DLD1 (cell line): ENCODE results near the gene MTHFD2.
"Not testable (repeated sequence)": the region's sequence is repeated elsewhere in the genome, so short reads cannot be mapped to it uniquely, and the experiment has no call there.

Source experiments
- in situ Hi-C: cut with HindIII; loops from 2 replicates; pipeline ENCODE4 v1.10.0; 2017; ENCODE audit warnings: low sequenced_read_pairs

The MTHFD2 gene

GRCh38 chr2:74226648-74227213 is 28.3 kb downstream of the MTHFD2 start:
- in situ Hi-C loops = no loop called here

- in situ Hi-C loops = no loop called here
Measured at GRCh38 chr2:74227646-74228045, 29.2 kb downstream of the MTHFD2 start.

- in situ Hi-C loops = no loop called here
Measured at GRCh38 chr2:74228772-74229171, 30.4 kb downstream of the MTHFD2 start.

- in situ Hi-C loops = not testable (repeated sequence)
Measured at GRCh38 chr2:74229865-74230264, 31.4 kb downstream of the MTHFD2 start.

- in situ Hi-C loops = no loop called here
Measured at GRCh38 chr2:74232426-74232825, 34.0 kb downstream of the MTHFD2 start.

- in situ Hi-C loops = no loop called here
Measured at GRCh38 chr2:74233648-74234047, 35.2 kb downstream of the MTHFD2 start.

GRCh38 chr2:74235041-74235440 is 36.6 kb downstream of the MTHFD2 start:
- in situ Hi-C loops = no loop called here

- in situ Hi-C loops = no loop called here
Measured at GRCh38 chr2:74238879-74239278, 40.5 kb downstream of the MTHFD2 start.

- in situ Hi-C loops = no loop called here
Measured at GRCh38 chr2:74239346-74239745, 40.9 kb downstream of the MTHFD2 start.

- in situ Hi-C loops = no loop called here
Measured at GRCh38 chr2:74242354-74243071, 44.1 kb downstream of the MTHFD2 start.

GRCh38 chr2:74244286-74244685 is 45.9 kb downstream of the MTHFD2 start:
- in situ Hi-C loops = no loop called here

- in situ Hi-C loops = no loop called here
Measured at GRCh38 chr2:74246496-74247195, 48.2 kb downstream of the MTHFD2 start.

- in situ Hi-C loops = no loop called here
Measured at GRCh38 chr2:74249406-74250122, 51.1 kb downstream of the MTHFD2 start.

- in situ Hi-C loops = no loop called here
Measured at GRCh38 chr2:74250189-74250631, 51.8 kb downstream of the MTHFD2 start.

- in situ Hi-C loops = no loop called here
Measured at GRCh38 chr2:74252036-74252435, 53.6 kb downstream of the MTHFD2 start.

GRCh38 chr2:74252862-74253261 is 54.4 kb downstream of the MTHFD2 start:
- in situ Hi-C loops = no loop called here

GRCh38 chr2:74253306-74253970 is 55.0 kb downstream of the MTHFD2 start:
- in situ Hi-C loops = no loop called here

GRCh38 chr2:74253971-74254310 is 55.5 kb downstream of the MTHFD2 start:
- in situ Hi-C loops = no loop called here

- in situ Hi-C loops = no loop called here
Measured at GRCh38 chr2:74255660-74256213, 57.3 kb downstream of the MTHFD2 start.

GRCh38 chr2:74259191-74259590 is 60.8 kb downstream of the MTHFD2 start:
- in situ Hi-C loops = no loop called here

- in situ Hi-C loops = loop anchor here (10.0 kb wide), 1 partner anchor 315 kb away; no protein-coding TSS in a partner anchor
Measured at GRCh38 chr2:74259733-74260132, 61.3 kb downstream of the MTHFD2 start.
